HepG2 (cell line): Measurements from ENCODE around the gene RUSF1. TPM values are rescaled to one million over a fixed set of nuclear protein-coding genes. Genes with fewer than 3 reads are reported as not detected.

ENCODE experiments used
- ARID4A ChIP-seq: sonication (generic); formaldehyde crosslinking; IDR thresholded peaks from 2 replicates; pipeline ENCODE4 v1.5.0; 2020; ENCODE audit warnings: mild to moderate bottlenecking, missing genetic modification reagents, borderline replicate concordance
- GTF3A ChIP-seq: sonication (generic); formaldehyde crosslinking; conservative IDR thresholded peaks from 2 replicates; pipeline ENCODE4 v1.4.0; 2020; ENCODE audit warnings: mild to moderate bottlenecking, missing genetic modification reagents
- HNF1B ChIP-seq: sonication (generic); formaldehyde crosslinking; IDR thresholded peaks from 2 replicates; pipeline ENCODE4 v1.5.1; 2020; ENCODE audit warnings: mild to moderate bottlenecking, moderate library complexity, missing genetic modification reagents
- MTERF4 ChIP-seq: sonication (generic); formaldehyde crosslinking; IDR thresholded peaks from 2 replicates; pipeline ENCODE4 v1.8.0; 2023; ENCODE audit warnings: mild to moderate bottlenecking, missing genetic modification reagents
- TBL1XR1 ChIP-seq: fragments of 150-350 bp; IDR thresholded peaks from 2 replicates; pipeline ENCODE4 v1.6.1; 2014; ENCODE audit warnings: borderline replicate concordance, low read length; ENCODE audit not compliant: partially characterized antibody
- polyA plus RNA-seq, 8 experiments: library from polyadenylated mRNA; depleted of rRNA in 3 of 8; stranded (reverse) in 7 of 8; unstranded in 1 of 8; fragments of >200 nt; fragmentation: Illumina TruSeq in 4 of 8; extraction: Trizol in 4 of 8; gene quantifications; 2 replicates each; pipeline versions ENCODE4 v1.2.1 to v1.2.3, GENCODE V29; 2011 to 2016; ENCODE audit warnings: low read depth in 4 of 8, missing spikeins in 1 of 8, mixed read lengths in 1 of 8; ENCODE audit not compliant: insufficient read depth in 1 of 8
- total RNA-seq, 5 experiments: library from RNA; depleted of rRNA; stranded (reverse); fragments of >200 nt; fragmentation: Illumina TruSeq; extraction: Trizol; gene quantifications; 2 replicates each; pipeline ENCODE4 v1.2.3, GENCODE V29; 2016; ENCODE audit warnings: low read depth in 1 of 5
- TF ChIP-seq, protein P1 (sequence below): sonication (generic); formaldehyde crosslinking; IDR thresholded peaks from 2 replicates; pipeline ENCODE4 v1.4.0; 2020; ENCODE audit warnings: mild to moderate bottlenecking, missing genetic modification reagents
- TF ChIP-seq, protein P2 (sequence below): sonication (generic); formaldehyde crosslinking; IDR thresholded peaks from 2 replicates; pipeline ENCODE4 v1.5.0; 2020; ENCODE audit warnings: mild to moderate bottlenecking, missing genetic modification reagents
- TF ChIP-seq, protein P3 (sequence below): sonication (generic); formaldehyde crosslinking; IDR thresholded peaks from 2 replicates; pipeline ENCODE4 v1.4.0; 2020; ENCODE audit warnings: missing genetic modification reagents

RUSF1 gene
- total and polyA plus RNA-seq, 2 of the 13 experiments (the other 11 are each of a cell fraction or from before 2014, with no cell fraction given), result 40.8 to 50.2 TPM

DNA sequence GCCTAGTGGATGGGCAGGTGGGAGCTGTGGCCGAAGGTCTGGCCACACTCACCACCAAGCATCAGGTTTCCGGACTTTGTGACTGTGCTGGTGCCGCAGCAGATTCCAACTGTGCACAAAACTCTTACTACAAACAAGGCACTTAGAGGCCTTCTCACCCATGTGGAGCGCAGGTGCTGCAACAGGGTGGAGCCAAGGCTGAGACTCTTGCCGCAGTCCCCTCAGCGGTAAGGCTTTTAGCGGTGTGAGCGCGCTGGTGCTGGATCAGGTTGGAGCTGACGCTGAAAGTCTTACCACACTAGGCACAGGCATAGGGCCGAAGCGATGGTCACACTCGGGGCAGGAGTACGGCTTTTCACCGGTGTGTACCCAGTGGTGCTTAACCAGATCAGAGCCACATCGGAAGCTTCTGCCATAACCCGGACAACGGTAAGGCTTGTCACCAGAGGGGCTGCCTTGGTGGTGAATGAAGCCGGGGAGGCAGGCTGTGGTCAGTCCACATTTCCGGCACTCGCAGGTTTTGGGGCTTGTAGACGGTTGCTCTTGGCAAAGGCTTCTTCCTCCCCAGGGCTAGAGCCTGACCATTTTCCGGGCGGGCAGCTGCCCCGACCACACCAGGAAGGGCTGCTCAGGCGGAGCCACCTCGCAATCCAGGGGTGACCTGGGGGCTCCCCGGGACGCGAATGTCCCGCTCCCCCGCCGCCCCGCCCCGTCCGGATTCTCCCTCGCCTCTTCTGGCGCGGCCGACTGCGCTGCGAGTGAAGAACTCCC lies 49.9 kb downstream of the RUSF1 start (continued):
- TF ChIP-seq, protein P1, sequence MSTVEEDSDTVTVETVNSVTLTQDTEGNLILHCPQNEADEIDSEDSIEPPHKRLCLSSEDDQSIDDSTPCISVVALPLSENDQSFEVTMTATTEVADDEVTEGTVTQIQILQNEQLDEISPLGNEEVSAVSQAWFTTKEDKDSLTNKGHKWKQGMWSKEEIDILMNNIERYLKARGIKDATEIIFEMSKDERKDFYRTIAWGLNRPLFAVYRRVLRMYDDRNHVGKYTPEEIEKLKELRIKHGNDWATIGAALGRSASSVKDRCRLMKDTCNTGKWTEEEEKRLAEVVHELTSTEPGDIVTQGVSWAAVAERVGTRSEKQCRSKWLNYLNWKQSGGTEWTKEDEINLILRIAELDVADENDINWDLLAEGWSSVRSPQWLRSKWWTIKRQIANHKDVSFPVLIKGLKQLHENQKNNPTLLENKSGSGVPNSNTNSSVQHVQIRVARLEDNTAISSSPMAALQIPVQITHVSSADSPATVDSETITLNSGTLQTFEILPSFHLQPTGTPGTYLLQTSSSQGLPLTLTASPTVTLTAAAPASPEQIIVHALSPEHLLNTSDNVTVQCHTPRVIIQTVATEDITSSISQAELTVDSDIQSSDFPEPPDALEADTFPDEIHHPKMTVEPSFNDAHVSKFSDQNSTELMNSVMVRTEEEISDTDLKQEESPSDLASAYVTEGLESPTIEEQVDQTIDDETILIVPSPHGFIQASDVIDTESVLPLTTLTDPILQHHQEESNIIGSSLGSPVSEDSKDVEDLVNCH (CRISPR knock-in tag), result 0 out of 2 replicates have a peak, but pooled peaks have one; percentile 81
- TF ChIP-seq, protein P2, sequence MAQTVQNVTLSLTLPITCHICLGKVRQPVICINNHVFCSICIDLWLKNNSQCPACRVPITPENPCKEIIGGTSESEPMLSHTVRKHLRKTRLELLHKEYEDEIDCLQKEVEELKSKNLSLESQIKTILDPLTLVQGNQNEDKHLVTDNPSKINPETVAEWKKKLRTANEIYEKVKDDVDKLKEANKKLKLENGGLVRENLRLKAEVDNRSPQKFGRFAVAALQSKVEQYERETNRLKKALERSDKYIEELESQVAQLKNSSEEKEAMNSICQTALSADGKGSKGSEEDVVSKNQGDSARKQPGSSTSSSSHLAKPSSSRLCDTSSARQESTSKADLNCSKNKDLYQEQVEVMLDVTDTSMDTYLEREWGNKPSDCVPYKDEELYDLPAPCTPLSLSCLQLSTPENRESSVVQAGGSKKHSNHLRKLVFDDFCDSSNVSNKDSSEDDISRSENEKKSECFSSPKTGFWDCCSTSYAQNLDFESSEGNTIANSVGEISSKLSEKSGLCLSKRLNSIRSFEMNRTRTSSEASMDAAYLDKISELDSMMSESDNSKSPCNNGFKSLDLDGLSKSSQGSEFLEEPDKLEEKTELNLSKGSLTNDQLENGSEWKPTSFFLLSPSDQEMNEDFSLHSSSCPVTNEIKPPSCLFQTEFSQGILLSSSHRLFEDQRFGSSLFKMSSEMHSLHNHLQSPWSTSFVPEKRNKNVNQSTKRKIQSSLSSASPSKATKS, result no peak
- peak; percentile 31; the same call in 1 of the 2 replicates for TF ChIP-seq HNF1B (CRISPR knock-in tag)
- TF ChIP-seq, protein P3, sequence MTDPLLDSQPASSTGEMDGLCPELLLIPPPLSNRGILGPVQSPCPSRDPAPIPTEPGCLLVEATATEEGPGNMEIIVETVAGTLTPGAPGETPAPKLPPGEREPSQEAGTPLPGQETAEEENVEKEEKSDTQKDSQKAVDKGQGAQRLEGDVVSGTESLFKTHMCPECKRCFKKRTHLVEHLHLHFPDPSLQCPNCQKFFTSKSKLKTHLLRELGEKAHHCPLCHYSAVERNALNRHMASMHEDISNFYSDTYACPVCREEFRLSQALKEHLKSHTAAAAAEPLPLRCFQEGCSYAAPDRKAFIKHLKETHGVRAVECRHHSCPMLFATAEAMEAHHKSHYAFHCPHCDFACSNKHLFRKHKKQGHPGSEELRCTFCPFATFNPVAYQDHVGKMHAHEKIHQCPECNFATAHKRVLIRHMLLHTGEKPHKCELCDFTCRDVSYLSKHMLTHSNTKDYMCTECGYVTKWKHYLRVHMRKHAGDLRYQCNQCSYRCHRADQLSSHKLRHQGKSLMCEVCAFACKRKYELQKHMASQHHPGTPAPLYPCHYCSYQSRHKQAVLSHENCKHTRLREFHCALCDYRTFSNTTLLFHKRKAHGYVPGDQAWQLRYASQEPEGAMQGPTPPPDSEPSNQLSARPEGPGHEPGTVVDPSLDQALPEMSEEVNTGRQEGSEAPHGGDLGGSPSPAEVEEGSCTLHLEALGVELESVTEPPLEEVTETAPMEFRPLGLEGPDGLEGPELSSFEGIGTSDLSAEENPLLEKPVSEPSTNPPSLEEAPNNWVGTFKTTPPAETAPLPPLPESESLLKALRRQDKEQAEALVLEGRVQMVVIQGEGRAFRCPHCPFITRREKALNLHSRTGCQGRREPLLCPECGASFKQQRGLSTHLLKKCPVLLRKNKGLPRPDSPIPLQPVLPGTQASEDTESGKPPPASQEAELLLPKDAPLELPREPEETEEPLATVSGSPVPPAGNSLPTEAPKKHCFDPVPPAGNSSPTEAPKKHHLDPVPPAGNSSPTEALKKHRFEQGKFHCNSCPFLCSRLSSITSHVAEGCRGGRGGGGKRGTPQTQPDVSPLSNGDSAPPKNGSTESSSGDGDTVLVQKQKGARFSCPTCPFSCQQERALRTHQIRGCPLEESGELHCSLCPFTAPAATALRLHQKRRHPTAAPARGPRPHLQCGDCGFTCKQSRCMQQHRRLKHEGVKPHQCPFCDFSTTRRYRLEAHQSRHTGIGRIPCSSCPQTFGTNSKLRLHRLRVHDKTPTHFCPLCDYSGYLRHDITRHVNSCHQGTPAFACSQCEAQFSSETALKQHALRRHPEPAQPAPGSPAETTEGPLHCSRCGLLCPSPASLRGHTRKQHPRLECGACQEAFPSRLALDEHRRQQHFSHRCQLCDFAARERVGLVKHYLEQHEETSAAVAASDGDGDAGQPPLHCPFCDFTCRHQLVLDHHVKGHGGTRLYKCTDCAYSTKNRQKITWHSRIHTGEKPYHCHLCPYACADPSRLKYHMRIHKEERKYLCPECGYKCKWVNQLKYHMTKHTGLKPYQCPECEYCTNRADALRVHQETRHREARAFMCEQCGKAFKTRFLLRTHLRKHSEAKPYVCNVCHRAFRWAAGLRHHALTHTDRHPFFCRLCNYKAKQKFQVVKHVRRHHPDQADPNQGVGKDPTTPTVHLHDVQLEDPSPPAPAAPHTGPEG (CRISPR knock-in tag), result no peak
- 0 out of 2 replicates have a peak, but pooled peaks have one; percentile 22 for TF ChIP-seq GTF3A (CRISPR knock-in tag)
- peak; percentile 82 for TF ChIP-seq ARID4A
- TF ChIP-seq MTERF4 (CRISPR knock-in tag), result peak; percentile 70; the same call in 1 of the 2 replicates
- peak; percentile 82 for TF ChIP-seq TBL1XR1
